A549 treated with Mapracorat at 1 μM for 4 hours (cell line): ENCODE measurements around the gene POFUT2. TPM values are rescaled to one million over a fixed set of nuclear protein-coding genes. Genes with fewer than 3 reads are reported as not detected.

Source experiments
- total RNA-seq: library from RNA; stranded (reverse); fragments of 200-300 nt; extraction: Qiagen RNA extraction; gene quantifications from 5 replicates; pipeline ENCODE4 v1.2.3, GENCODE V29; 2022

Gene POFUT2, protein sequence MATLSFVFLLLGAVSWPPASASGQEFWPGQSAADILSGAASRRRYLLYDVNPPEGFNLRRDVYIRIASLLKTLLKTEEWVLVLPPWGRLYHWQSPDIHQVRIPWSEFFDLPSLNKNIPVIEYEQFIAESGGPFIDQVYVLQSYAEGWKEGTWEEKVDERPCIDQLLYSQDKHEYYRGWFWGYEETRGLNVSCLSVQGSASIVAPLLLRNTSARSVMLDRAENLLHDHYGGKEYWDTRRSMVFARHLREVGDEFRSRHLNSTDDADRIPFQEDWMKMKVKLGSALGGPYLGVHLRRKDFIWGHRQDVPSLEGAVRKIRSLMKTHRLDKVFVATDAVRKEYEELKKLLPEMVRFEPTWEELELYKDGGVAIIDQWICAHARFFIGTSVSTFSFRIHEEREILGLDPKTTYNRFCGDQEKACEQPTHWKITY
- 17.7 to 23.4 TPM (median 21.2 TPM) in 5 replicates for total RNA-seq

DNA sequence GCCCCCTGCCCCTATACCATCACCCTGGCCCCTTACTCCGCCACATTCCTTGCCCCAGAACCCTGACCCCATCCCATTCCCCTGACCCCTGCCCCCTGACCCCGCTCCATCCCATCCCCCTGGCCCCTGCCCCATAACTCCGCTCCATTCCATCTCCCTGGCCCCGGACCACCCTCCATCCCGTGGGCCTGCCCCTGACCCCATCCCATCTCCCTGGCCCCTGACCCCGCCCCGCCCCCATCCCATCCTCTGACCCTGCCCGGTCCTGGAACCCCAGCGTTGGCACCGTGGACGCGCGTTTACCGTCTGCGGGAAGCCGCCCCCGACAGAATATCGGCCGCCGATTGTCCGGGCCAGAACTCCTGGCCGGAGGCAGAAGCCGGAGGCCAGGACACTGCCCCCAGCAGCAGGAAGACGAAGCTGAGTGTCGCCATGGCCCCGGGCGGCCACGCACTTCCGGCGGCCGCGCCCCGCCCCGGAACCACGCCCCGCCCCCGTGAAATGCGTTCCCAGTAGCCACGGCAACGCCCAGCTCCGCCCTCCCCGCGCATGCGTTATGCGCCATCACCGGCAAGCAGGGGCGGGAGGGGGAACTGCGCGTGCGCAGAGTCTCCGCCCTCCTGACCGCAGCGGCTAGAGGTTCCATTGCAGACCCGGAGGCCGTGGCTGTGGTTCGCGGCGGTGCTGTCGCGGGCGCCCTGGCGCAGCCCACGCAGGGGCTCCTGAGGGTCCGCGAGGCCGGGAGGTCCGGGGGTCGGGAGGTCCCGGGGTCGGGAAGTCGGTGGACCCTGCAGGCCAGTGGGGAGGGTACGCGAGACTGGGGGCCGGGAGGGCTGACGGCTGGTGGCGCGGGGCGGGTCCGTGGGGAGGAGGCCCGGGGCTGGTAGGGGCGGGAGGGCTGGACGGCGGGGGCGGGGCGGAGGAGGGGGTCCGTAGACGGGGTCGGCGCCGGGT lies at the start of gene POFUT2:
Gene POFUT2, minus strand, starts transcription at position 458 of the 954 bp plus-strand sequence. Its CDS starts 24 bp downstream, at position 434.

Other genes with a start within 250 kb of the POFUT2 start
- 6.2 to 10.7 TPM (median 6.8 TPM) in 5 replicates for gene ADARB1, start 213.3 kb downstream of the POFUT2 start, total RNA-seq
- 113 to 171 TPM (median 153 TPM) in 5 replicates for gene COL18A1, start 117.3 kb upstream of the POFUT2 start, total RNA-seq